Esophagus squamous epithelium (tissue), 4 donors: ENCODE measurements around the gene MIA3.

ENCODE experiments used
- POLR2A ChIP-seq, 4 donors: fragments of 450-650 bp; IDR thresholded peaks; one replicate each; pipeline ENCODE4 v1.6.1; 2017; ENCODE audit warnings: antibody characterized with exemption in 4 of 4, mild to moderate bottlenecking in 4 of 4, moderate library complexity in 3 of 4
- TF ChIP-seq, protein P1 (sequence below), 6 experiments: fragments of 450-650 bp in 4 of 6; fragments of 200-600 bp in 2 of 6; sonication (generic) in 2 of 6; IDR thresholded peaks; one replicate each; pipeline ENCODE4 v1.5.1; 2016 to 2019; ENCODE audit warnings: antibody characterized with exemption in 6 of 6, mild to moderate bottlenecking in 4 of 6, moderate library complexity in 4 of 6

DNA sequence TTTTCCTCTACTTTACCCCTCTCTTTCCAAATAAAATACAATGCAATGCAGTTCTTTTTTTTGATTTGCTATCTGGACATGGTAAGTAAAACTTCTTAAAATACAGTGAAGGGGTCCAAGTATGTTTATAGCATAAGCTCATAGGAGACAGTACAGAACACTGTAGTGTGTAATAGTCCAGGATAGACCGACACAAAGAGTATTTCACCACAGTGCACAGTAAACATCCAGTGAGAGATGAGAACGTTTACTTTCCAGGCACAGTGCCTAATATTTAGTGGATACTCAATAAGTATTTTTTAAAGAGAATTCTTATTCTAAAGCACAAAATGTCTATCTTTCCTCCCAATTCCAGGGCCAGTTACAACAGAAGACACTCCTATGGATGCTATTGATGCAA, 14.9 kb downstream of the MIA3 start:
- TF ChIP-seq POLR2A (IDR thresholded peaks at IDR 0.05), result no peak
- TF ChIP-seq, protein P1, sequence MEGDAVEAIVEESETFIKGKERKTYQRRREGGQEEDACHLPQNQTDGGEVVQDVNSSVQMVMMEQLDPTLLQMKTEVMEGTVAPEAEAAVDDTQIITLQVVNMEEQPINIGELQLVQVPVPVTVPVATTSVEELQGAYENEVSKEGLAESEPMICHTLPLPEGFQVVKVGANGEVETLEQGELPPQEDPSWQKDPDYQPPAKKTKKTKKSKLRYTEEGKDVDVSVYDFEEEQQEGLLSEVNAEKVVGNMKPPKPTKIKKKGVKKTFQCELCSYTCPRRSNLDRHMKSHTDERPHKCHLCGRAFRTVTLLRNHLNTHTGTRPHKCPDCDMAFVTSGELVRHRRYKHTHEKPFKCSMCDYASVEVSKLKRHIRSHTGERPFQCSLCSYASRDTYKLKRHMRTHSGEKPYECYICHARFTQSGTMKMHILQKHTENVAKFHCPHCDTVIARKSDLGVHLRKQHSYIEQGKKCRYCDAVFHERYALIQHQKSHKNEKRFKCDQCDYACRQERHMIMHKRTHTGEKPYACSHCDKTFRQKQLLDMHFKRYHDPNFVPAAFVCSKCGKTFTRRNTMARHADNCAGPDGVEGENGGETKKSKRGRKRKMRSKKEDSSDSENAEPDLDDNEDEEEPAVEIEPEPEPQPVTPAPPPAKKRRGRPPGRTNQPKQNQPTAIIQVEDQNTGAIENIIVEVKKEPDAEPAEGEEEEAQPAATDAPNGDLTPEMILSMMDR (IDR thresholded peaks at IDR 0.05), result no peak
